PFSK-1 (cell line): Measurements from ENCODE around the gene WNT5B.
A peak's percentile ranks its signal among the peaks of the same experiment; 100 is the strongest.

Experiments
- FOXP2 ChIP-seq: optimal IDR thresholded peaks from 2 replicates; pipeline ENCODE3; 2011; ENCODE audit warnings: borderline replicate concordance, control low read depth, inconsistent platforms; ENCODE audit not compliant: insufficient read depth; ENCODE audit errors: extremely low read length, extremely low read depth
- POLR2AphosphoS5 ChIP-seq: IDR thresholded peaks from 2 replicates; pipeline ENCODE4 v1.6.1; 2012; ENCODE audit warnings: low read depth, mild to moderate bottlenecking, control low read depth, low read length, moderate library complexity
- REST ChIP-seq, 2 experiments: IDR thresholded peaks; 2 replicates each; pipeline versions ENCODE4 v1.6.1 to v1.8.0; 2011 to 2012; ENCODE audit warnings: low read depth in 2 of 2, low read length in 2 of 2, control low read depth in 1 of 2, inconsistent platforms in 1 of 2, mild to moderate bottlenecking in 1 of 2, moderate library complexity in 1 of 2; ENCODE audit not compliant: insufficient read depth in 1 of 2
- SIN3A ChIP-seq: IDR thresholded peaks from 2 replicates; pipeline ENCODE4 v1.6.1; 2012; ENCODE audit warnings: mild to moderate bottlenecking, low read length, moderate library complexity, borderline replicate concordance; ENCODE audit not compliant: insufficient read depth
- TAF1 ChIP-seq: IDR thresholded peaks from 2 replicates; pipeline ENCODE4 v1.6.1; 2012; ENCODE audit warnings: low read length, control low read depth, borderline replicate concordance; ENCODE audit not compliant: insufficient read depth

WNT5B gene

GRCh38 chr12:1594261-1595025 is 34.6 kb upstream of the WNT5B start, which contains the start of gene FBXL14:
Gene FBXL14, minus strand, starts transcription at chr12:1594581. Its CDS starts 515 bp downstream, at chr12:1594066.
- TF ChIP-seq POLR2AphosphoS5 (peak; percentile 46; the same call in 1 of the 2 replicates), REST (IDR thresholded peaks at IDR 0.05; ENCODE audit: insufficient read depth in 1 of 2, low read depth in 2 of 2, low read length in 2 of 2) (no peak), SIN3A (peak; percentile 72; the same call in 1 of the 2 replicates), FOXP2 (peak; percentile 35), TAF1 (peak; percentile 53; the same call in 1 of the 2 replicates)

GRCh38 chr12:1595026-1595561 is 33.9 kb upstream of the WNT5B start:
- TF ChIP-seq TAF1 (no peak), POLR2AphosphoS5 (no peak), FOXP2 (no peak), REST (IDR thresholded peaks at IDR 0.05; ENCODE audit: insufficient read depth in 1 of 2, low read depth in 2 of 2, low read length in 2 of 2) (no peak), SIN3A (no peak)

- TF ChIP-seq POLR2AphosphoS5 (no peak), TAF1 (no peak), SIN3A (no peak), REST (IDR thresholded peaks at IDR 0.05; ENCODE audit: insufficient read depth in 1 of 2, low read depth in 2 of 2, low read length in 2 of 2) (no peak), FOXP2 (no peak)
Observed at GRCh38 chr12:1595690-1596347, 33.2 kb upstream of the WNT5B start.

GRCh38 chr12:1598757-1599156 is 30.3 kb upstream of the WNT5B start:
- TF ChIP-seq REST (IDR thresholded peaks at IDR 0.05; ENCODE audit: insufficient read depth in 1 of 2, low read depth in 2 of 2, low read length in 2 of 2) (no peak), SIN3A (no peak), FOXP2 (no peak), TAF1 (no peak), POLR2AphosphoS5 (no peak)
